ENCODE results near the gene INPP5A.

The INPP5A gene

DNA sequence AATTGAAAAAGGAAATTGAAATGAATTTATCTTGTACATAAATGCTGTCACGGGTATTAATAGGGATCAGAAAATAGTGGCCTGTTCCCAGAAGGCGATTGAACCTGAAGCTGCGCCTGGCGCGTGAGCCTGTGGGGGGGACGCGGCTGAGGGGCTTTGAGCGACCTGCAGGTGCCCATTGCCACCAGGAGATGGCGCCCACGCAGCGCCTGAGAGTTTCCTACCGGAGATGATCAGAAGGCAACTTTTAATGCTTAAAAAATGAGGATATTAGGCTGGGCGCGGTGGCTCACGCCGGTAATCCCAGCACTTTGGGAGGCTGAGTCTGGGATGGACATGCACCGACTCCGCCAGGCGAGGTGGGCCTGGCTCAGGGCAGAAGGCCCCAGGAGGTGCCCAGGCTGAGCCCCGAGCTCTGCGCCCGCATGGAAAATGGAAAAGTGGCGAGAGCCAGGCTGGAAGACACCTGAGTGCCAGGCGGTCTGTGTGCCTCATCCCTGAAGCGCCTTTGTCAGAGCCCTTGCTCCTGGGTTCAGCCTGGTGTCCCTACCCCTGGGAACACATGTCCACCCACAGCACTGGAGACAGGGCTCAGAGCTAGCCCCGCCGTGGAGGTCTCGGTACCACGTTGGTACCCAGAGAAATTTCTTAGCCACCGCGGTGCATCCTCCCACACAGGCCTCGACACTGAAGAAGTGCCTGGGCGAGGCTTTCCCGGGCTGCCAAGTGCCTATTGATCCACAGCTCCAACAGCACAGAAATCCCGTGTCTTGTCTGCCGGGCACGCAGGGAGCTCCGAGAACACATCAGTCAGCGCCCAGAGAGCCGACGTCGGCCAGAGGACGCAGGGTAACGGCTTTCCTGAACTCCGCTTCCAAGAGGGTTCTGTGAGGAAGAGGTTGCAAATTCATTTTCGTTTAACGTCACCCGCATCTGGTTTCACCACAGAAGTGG, 117.4 kb downstream of the INPP5A start:
- CTCF ChIA-PET = interaction anchor here (0.7 to 3.2 kb wide), 15 partner anchors 11 to 378 kb away, joined by 3 to 11 read pairs (median 4); no protein-coding TSS in a partner anchor
- peak; percentile 50 to 81 (median 75) for DNase-seq

DNA sequence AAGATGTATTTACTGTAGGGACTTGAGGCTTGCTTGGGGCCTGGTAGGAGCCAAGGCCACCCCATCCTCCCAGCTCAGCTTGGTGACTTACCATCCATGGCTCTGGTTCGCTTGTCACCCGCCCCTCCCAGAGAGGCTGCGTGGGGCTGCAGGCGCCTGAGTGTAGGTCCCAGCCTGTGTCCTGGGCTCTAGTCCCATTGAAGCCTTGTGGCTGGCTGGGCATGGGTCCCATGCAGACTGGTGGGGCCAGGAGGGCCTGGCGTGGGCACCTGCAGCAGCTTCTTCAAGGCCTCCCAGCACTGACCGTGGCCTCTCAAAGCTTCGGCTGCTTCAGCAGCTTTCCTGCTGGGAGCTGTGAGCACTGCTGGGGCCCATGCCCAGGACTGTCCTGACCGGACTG, 118.1 kb downstream of the INPP5A start:
- Histone ChIP-seq H3K4me1 (ENCODE audit: control extremely low read depth in 1 of 4, control insufficient read depth in 4 of 4, insufficient read depth in 4 of 4, low read length in 3 of 4) (no peaks in the 10 kb centered on the region), H3K9me3 (ENCODE audit: control extremely low read depth in 1 of 5, control insufficient read depth in 4 of 5, insufficient read depth in 2 of 5, low read depth in 1 of 5, low read length in 4 of 5) (peaks cover 0 to 5% (median 0%) of the 10 kb centered on the region in 5 experiments), H3K27ac (ENCODE audit: insufficient read depth in 1 of 2, low read depth in 1 of 2, low read length in 2 of 2, poor library complexity in 1 of 2, severe bottlenecking in 2 of 2) (no peak overlapping the region), H3K36me3 (ENCODE audit: control insufficient read depth in 4 of 4, insufficient read depth in 4 of 4, low read length in 3 of 4) (peaks cover 6 to 48% (median 29%) of the 10 kb centered on the region in 4 experiments), H3K27me3 (replicated peaks in 2 of 5; ENCODE audit: control insufficient read depth in 4 of 5, insufficient read depth in 5 of 5, low read length in 4 of 5) (no peaks in the 10 kb centered on the region), H3K4me3 (ENCODE audit: control insufficient read depth in 1 of 7, extremely low read depth in 1 of 7, insufficient read depth in 4 of 7, low read depth in 2 of 7, low read length in 6 of 7) (no peak overlapping the region)
- POLR2A ChIA-PET = no interaction called here
- WGBS (ENCODE audit: insufficient coverage) = 98% methylated on average over 5 of the region's 8 CpGs
- CTCF ChIA-PET = interaction anchor here (1.0 to 3.2 kb wide), 9 partner anchors 10 to 237 kb away, joined by 3 to 11 read pairs (median 4); no protein-coding TSS in a partner anchor
- DNase-seq = no peak

More for the DNA sequence above, 117.4 kb downstream of the INPP5A start:
- WGBS (ENCODE audit: insufficient coverage) = 74% methylated on average over 45 of the region's 48 CpGs
- POLR2A ChIA-PET = interaction anchor here (0.7 kb wide), 1 partner anchor 384 kb away, joined by 3 read pairs; no protein-coding TSS in a partner anchor
- H3K27ac ChIP-seq (ENCODE audit: insufficient read depth in 1 of 2, low read depth in 1 of 2, low read length in 2 of 2, poor library complexity in 1 of 2, severe bottlenecking in 2 of 2) = no peak overlapping the region
- no peaks in the 10 kb centered on the region for H3K27me3 ChIP-seq (replicated peaks in 2 of 5; ENCODE audit: control insufficient read depth in 4 of 5, insufficient read depth in 5 of 5, low read length in 4 of 5)
- peaks cover 3 to 49% (median 29%) of the 10 kb centered on the region in 4 experiments for H3K36me3 ChIP-seq (ENCODE audit: control insufficient read depth in 4 of 4, insufficient read depth in 4 of 4, low read length in 3 of 4)
- no peaks in the 10 kb centered on the region for H3K9me3 ChIP-seq (ENCODE audit: control extremely low read depth in 1 of 5, control insufficient read depth in 4 of 5, insufficient read depth in 2 of 5, low read depth in 1 of 5, low read length in 4 of 5)
- no peak overlapping the region for H3K4me3 ChIP-seq (ENCODE audit: control insufficient read depth in 1 of 7, extremely low read depth in 1 of 7, insufficient read depth in 4 of 7, low read depth in 2 of 7, low read length in 6 of 7)
- H3K4me1 ChIP-seq (ENCODE audit: control extremely low read depth in 1 of 4, control insufficient read depth in 4 of 4, insufficient read depth in 4 of 4, low read length in 3 of 4) = no peaks in the 10 kb centered on the region

DNA sequence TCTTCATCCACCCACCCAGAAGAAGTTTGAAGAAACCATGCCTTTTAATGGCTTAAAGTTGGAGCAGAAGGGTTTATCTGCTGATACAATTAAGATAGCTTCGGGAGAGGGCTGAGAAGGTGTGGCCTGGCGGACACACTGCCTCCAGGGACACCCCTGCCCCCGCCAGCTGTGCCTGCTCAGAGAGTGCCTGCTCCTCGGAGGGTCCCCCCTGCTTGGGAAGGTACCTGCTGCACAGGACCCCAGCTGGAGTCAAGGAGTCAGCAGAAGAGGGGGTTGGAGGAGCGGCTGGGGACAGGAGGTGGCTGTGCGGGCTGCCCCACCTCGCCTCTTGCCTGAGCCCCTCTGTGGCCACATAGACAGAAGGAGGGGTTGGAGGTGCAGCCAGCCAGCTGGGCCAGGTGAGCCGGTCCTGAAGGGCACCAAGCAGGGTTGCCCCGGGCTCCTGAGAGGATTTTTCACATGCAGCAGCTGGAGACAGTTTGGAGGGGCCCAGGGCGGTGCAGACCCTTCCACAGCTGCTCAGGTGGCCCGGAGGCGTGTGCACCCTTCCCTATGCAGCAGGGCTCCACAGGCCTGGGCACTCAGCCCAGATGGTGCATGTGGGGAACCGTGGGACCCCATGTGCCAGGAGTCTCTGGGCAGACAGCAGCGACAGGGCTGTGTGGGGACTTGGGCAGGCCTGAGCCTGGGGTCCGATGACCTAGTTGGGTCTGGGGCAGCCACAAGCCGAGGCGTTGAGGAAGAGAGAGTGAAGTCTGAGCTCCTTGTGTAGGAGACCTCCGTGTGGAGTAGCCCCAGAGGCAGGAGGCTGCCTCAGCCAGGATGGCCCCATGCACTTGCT, 118.9 kb downstream of the INPP5A start:
- CTCF ChIA-PET = interaction anchor here (1.0 to 3.2 kb wide), 6 partner anchors 10 to 236 kb away, joined by 3 to 11 read pairs (median 4); no protein-coding TSS in a partner anchor
- Histone ChIP-seq H3K4me1 (ENCODE audit: control extremely low read depth in 1 of 4, control insufficient read depth in 4 of 4, insufficient read depth in 4 of 4, low read length in 3 of 4) (no peaks in the 10 kb centered on the region), H3K36me3 (ENCODE audit: control insufficient read depth in 4 of 4, insufficient read depth in 4 of 4, low read length in 3 of 4) (peaks cover 10 to 49% (median 29%) of the 10 kb centered on the region in 4 experiments), H3K4me3 (ENCODE audit: control insufficient read depth in 1 of 7, extremely low read depth in 1 of 7, insufficient read depth in 4 of 7, low read depth in 2 of 7, low read length in 6 of 7) (no peak overlapping the region), H3K27ac (ENCODE audit: insufficient read depth in 1 of 2, low read depth in 1 of 2, low read length in 2 of 2, poor library complexity in 1 of 2, severe bottlenecking in 2 of 2) (no peak overlapping the region), H3K9me3 (ENCODE audit: control extremely low read depth in 1 of 5, control insufficient read depth in 4 of 5, insufficient read depth in 2 of 5, low read depth in 1 of 5, low read length in 4 of 5) (peaks cover 0 to 9% (median 3%) of the 10 kb centered on the region in 5 experiments), H3K27me3 (replicated peaks in 2 of 5; ENCODE audit: control insufficient read depth in 4 of 5, insufficient read depth in 5 of 5, low read length in 4 of 5) (no peaks in the 10 kb centered on the region)
- no peak for DNase-seq
- POLR2A ChIA-PET = no interaction called here
- WGBS (ENCODE audit: insufficient coverage) = 92% methylated on average over 14 of the region's 18 CpGs

DNA sequence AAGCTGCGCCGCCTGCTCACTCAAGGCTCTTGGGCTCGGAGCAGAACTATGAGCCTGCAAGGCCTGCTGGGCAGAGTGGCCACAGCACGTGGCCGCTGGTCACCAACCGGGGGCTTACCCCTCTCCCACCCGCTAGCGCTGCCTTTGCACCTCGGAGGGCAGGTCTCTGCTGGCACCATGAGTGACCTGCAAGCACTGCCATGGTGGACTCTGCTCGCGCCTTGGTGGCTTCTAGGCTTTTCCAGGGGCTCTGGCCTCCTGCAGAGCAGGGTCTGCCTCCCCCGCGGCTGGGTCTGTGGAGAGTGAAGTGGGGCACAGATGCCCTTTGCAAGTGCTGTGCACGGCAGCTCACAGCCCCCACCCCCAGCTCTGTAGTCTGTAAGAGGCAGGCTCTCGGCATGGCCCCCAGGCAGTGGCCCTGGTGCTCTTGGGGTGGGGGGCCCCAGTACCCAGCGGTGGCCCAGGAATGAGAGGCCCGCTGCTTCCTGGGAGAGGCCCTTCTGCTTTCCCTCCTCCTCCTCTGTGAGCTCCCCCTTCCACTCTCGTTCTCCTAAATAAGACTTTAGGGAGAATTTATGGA, 119.6 kb downstream of the INPP5A start:
- CTCF ChIA-PET = interaction anchor here (2.1 kb wide), 1 partner anchor 29 kb away, joined by 8 read pairs; no protein-coding TSS in a partner anchor
- Histone ChIP-seq H3K9me3 (ENCODE audit: control extremely low read depth in 1 of 5, control insufficient read depth in 4 of 5, insufficient read depth in 2 of 5, low read depth in 1 of 5, low read length in 4 of 5) (peaks cover 0 to 9% (median 3%) of the 10 kb centered on the region in 5 experiments), H3K4me1 (ENCODE audit: control extremely low read depth in 1 of 4, control insufficient read depth in 4 of 4, insufficient read depth in 4 of 4, low read length in 3 of 4) (no peaks in the 10 kb centered on the region), H3K27me3 (replicated peaks in 2 of 5; ENCODE audit: control insufficient read depth in 4 of 5, insufficient read depth in 5 of 5, low read length in 4 of 5) (no peaks in the 10 kb centered on the region), H3K4me3 (ENCODE audit: control insufficient read depth in 1 of 7, extremely low read depth in 1 of 7, insufficient read depth in 4 of 7, low read depth in 2 of 7, low read length in 6 of 7) (no peak overlapping the region), H3K36me3 (ENCODE audit: control insufficient read depth in 4 of 4, insufficient read depth in 4 of 4, low read length in 3 of 4) (peaks cover 10 to 44% (median 30%) of the 10 kb centered on the region in 4 experiments), H3K27ac (ENCODE audit: insufficient read depth in 1 of 2, low read depth in 1 of 2, low read length in 2 of 2, poor library complexity in 1 of 2, severe bottlenecking in 2 of 2) (no peak overlapping the region)
- POLR2A ChIA-PET = no interaction called here
- no peak for DNase-seq
- 96% methylated on average over 17 of the region's 18 CpGs for WGBS (ENCODE audit: insufficient coverage)

DNA sequence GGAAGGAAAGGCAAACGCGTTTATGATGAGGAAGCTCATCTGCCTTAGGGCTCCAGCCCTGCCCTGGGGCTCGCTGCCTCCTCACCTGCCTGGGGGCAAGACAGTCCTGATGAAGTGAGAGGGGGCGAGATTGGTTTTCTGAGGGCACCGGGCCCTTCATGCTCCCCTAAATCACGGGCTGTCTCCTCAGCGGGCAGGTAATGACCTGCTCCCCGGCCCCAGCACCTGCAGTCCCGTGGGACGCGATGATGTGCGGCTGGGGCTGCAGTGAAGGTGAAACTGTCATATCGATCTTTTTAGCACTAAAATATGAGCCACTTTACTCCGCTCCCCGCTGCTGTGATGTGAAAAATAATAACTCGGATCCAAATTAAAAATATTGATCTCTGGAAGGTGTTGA, 120.2 kb downstream of the INPP5A start:
- DNase-seq = no peak

DNA sequence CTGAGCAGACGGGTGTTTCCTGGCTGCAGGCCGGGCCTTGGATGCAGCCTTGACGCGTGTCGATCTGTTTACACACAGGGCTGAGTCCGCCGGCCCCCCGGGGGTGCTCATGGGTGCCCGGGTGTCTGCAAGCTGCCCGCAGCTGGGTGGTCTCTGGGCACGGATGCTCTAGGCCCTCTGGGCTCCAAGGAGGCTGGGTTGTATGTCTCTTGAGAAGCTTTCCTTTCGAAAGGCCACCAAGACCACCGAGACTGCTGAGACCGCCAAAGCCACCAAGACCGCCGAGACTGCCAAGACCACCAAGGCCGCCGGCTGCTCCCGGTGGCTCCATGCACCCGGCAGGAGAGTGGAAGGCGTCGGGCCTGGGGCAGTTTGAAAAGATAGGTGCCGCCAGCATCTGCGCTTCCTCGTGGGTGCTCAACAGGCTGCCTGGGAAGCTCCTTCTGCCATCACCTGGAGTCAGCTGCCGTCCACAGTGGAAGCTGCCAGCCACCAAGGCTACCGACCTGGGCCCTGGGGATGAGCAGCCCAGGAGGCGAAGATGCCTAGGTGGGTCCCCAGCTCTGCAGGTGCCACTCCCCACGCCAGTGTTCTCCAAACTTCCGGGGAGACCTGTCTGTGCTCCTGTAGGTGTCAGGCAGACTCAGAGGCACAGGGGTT, 121.1 kb downstream of the INPP5A start:
- POLR2A ChIA-PET = no interaction called here
- Histone ChIP-seq H3K27ac (ENCODE audit: insufficient read depth in 1 of 2, low read depth in 1 of 2, low read length in 2 of 2, poor library complexity in 1 of 2, severe bottlenecking in 2 of 2) (no peak overlapping the region), H3K36me3 (ENCODE audit: control insufficient read depth in 4 of 4, insufficient read depth in 4 of 4, low read length in 3 of 4) (peaks cover 10 to 42% (median 24%) of the 10 kb centered on the region in 4 experiments), H3K27me3 (replicated peaks in 2 of 5; ENCODE audit: control insufficient read depth in 4 of 5, insufficient read depth in 5 of 5, low read length in 4 of 5) (no peaks in the 10 kb centered on the region), H3K4me3 (ENCODE audit: control insufficient read depth in 1 of 7, extremely low read depth in 1 of 7, insufficient read depth in 4 of 7, low read depth in 2 of 7, low read length in 6 of 7) (no peak overlapping the region), H3K9me3 (ENCODE audit: control extremely low read depth in 1 of 5, control insufficient read depth in 4 of 5, insufficient read depth in 2 of 5, low read depth in 1 of 5, low read length in 4 of 5) (peaks cover 0 to 9% (median 3%) of the 10 kb centered on the region in 5 experiments), H3K4me1 (ENCODE audit: control extremely low read depth in 1 of 4, control insufficient read depth in 4 of 4, insufficient read depth in 4 of 4, low read length in 3 of 4) (no peaks in the 10 kb centered on the region)
- no peak for DNase-seq
- WGBS (ENCODE audit: insufficient coverage) = 99% methylated on average over 30 of the region's 30 CpGs
- CTCF ChIA-PET = interaction anchor here (0.6 to 0.8 kb wide), 2 partner anchors 8 to 19 kb away, joined by 3 to 4 read pairs; no protein-coding TSS in a partner anchor

More for the DNA sequence above, 120.2 kb downstream of the INPP5A start:
- H3K4me1 ChIP-seq (ENCODE audit: control extremely low read depth in 1 of 4, control insufficient read depth in 4 of 4, insufficient read depth in 4 of 4, low read length in 3 of 4) = no peaks in the 10 kb centered on the region
- CTCF ChIA-PET = interaction anchor here (0.6 kb wide), 1 partner anchor 20 kb away, joined by 3 read pairs; no protein-coding TSS in a partner anchor
- H3K27me3 ChIP-seq (replicated peaks in 2 of 5; ENCODE audit: control insufficient read depth in 4 of 5, insufficient read depth in 5 of 5, low read length in 4 of 5) = no peaks in the 10 kb centered on the region
- H3K36me3 ChIP-seq (ENCODE audit: control insufficient read depth in 4 of 4, insufficient read depth in 4 of 4, low read length in 3 of 4) = peaks cover 10 to 40% (median 26%) of the 10 kb centered on the region in 4 experiments
- 92% methylated on average over 12 of the region's 16 CpGs for WGBS (ENCODE audit: insufficient coverage)
- H3K4me3 ChIP-seq (ENCODE audit: control insufficient read depth in 1 of 7, extremely low read depth in 1 of 7, insufficient read depth in 4 of 7, low read depth in 2 of 7, low read length in 6 of 7) = no peak overlapping the region
- H3K27ac ChIP-seq (ENCODE audit: insufficient read depth in 1 of 2, low read depth in 1 of 2, low read length in 2 of 2, poor library complexity in 1 of 2, severe bottlenecking in 2 of 2) = no peak overlapping the region
- POLR2A ChIA-PET = no interaction called here
- peaks cover 0 to 9% (median 3%) of the 10 kb centered on the region in 5 experiments for H3K9me3 ChIP-seq (ENCODE audit: control extremely low read depth in 1 of 5, control insufficient read depth in 4 of 5, insufficient read depth in 2 of 5, low read depth in 1 of 5, low read length in 4 of 5)

Data from common myeloid progenitor, CD34-positive (primary cell).